ENCODE results near the gene DIPK1C.

- TF ChIP-seq, protein P1, sequence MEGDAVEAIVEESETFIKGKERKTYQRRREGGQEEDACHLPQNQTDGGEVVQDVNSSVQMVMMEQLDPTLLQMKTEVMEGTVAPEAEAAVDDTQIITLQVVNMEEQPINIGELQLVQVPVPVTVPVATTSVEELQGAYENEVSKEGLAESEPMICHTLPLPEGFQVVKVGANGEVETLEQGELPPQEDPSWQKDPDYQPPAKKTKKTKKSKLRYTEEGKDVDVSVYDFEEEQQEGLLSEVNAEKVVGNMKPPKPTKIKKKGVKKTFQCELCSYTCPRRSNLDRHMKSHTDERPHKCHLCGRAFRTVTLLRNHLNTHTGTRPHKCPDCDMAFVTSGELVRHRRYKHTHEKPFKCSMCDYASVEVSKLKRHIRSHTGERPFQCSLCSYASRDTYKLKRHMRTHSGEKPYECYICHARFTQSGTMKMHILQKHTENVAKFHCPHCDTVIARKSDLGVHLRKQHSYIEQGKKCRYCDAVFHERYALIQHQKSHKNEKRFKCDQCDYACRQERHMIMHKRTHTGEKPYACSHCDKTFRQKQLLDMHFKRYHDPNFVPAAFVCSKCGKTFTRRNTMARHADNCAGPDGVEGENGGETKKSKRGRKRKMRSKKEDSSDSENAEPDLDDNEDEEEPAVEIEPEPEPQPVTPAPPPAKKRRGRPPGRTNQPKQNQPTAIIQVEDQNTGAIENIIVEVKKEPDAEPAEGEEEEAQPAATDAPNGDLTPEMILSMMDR (IDR thresholded peaks at IDR 0.05) = peak in 1 of 3 experiments; percentile 38
- no peak for TF ChIP-seq POLR2A (IDR thresholded peaks at IDR 0.05)
- TF ChIP-seq POLR2AphosphoS5 (IDR thresholded peaks at IDR 0.05; ENCODE audit: insufficient read depth in 1 of 2, low read depth in 1 of 2) = no peak
These were observed 19.0 kb upstream of the DIPK1C start for GRCh38 chr18:74476140-74476539.

Measured in vagina (tissue), 2 donors.